Fibroblast of lung (primary cell): ENCODE results near the gene FAM78B. TPM values are rescaled to one million over a fixed set of nuclear protein-coding genes. Genes with fewer than 3 reads are reported as not detected.

Experiments used
- DNase-seq, 2 donors: peaks; one replicate each; pipeline versions ENCODE4 v3.0.0 to v3.0.0-alpha.2; 2010; ENCODE audit warnings: low read depth in 2 of 2
- H2AFZ ChIP-seq: 2 replicates; pipeline ENCODE4 v1.5.1; 2012; ENCODE audit warnings: low read length, control low read depth, inconsistent platforms
- H3K27ac ChIP-seq: 2 replicates; pipeline ENCODE4 v1.5.1; 2011; ENCODE audit warnings: low read length, control low read depth; ENCODE audit not compliant: insufficient read depth
- H3K27me3 ChIP-seq: 2 replicates; pipeline ENCODE4 v1.5.1; 2011; ENCODE audit warnings: mild to moderate bottlenecking, low read length; ENCODE audit not compliant: control insufficient read depth, insufficient read depth
- H3K36me3 ChIP-seq: 2 replicates; pipeline ENCODE4 v1.5.1; 2011; ENCODE audit warnings: low read length; ENCODE audit not compliant: control insufficient read depth, insufficient read depth
- H3K4me1 ChIP-seq: 2 replicates; pipeline ENCODE4 v1.5.1; 2011; ENCODE audit warnings: low read length; ENCODE audit not compliant: control insufficient read depth, insufficient read depth; ENCODE audit errors: extremely low read depth
- H3K4me2 ChIP-seq: 2 replicates; pipeline ENCODE4 v1.5.1; 2011; ENCODE audit warnings: low read length, control low read depth; ENCODE audit not compliant: insufficient read depth; ENCODE audit errors: extremely low read depth
- H3K4me3 ChIP-seq, 4 experiments: fragments of 200-600 bp in 1 of 4; sonication (generic) in 1 of 4; replicated peaks in 1 of 4; 2 replicates each; pipeline ENCODE4 v1.5.1; 2011 to 2016; ENCODE audit warnings: low read length in 4 of 4, low read depth in 3 of 4, mild to moderate bottlenecking in 3 of 4, control low read depth in 2 of 4, inconsistent platforms in 1 of 4, mixed read lengths in 1 of 4; ENCODE audit not compliant: insufficient read depth in 1 of 4; ENCODE audit errors: control extremely low read depth in 1 of 4
- H3K79me2 ChIP-seq: 2 replicates; pipeline ENCODE4 v1.5.1; 2012; ENCODE audit warnings: mild to moderate bottlenecking, low read length, inconsistent platforms; ENCODE audit not compliant: control insufficient read depth, insufficient read depth
- H3K9ac ChIP-seq: 2 replicates; pipeline ENCODE4 v1.5.1; 2011; ENCODE audit warnings: mild to moderate bottlenecking, low read length, control low read depth; ENCODE audit not compliant: insufficient read depth
- H3K9me3 ChIP-seq: 2 replicates; pipeline ENCODE4 v1.5.1; 2012; ENCODE audit warnings: low read depth, low read length; ENCODE audit not compliant: control insufficient read depth, insufficient read depth
- H4K20me1 ChIP-seq: 2 replicates; pipeline ENCODE4 v1.5.1; 2011; ENCODE audit warnings: low read length; ENCODE audit not compliant: control insufficient read depth, insufficient read depth; ENCODE audit errors: extremely low read depth
- EZH2 ChIP-seq: IDR thresholded peaks from 2 replicates; pipeline ENCODE4 v1.5.1; 2012; ENCODE audit warnings: low read length, control low read depth, mild to moderate bottlenecking; ENCODE audit errors: missing control alignments
- polyA plus RNA-seq, 2 donors: library from polyadenylated mRNA; depleted of rRNA in 1 of 2; stranded (reverse) in 1 of 2; unstranded in 1 of 2; fragments of >200 nt; gene quantifications; 2 replicates each; pipeline ENCODE4 v1.2.1, GENCODE V29; 2011 to 2012; ENCODE audit warnings: missing spikeins in 1 of 2
- total RNA-seq: library from RNA; depleted of rRNA; stranded (reverse); fragments of >200 nt; gene quantifications from 2 replicates; pipeline ENCODE4 v1.2.1, GENCODE V29; 2014
- TF ChIP-seq, protein P1 (sequence below), 2 donors: IDR thresholded peaks in 1 of 2; conservative IDR thresholded peaks in 1 of 2; 1 replicate in 1 of 2; 2 replicates in 1 of 2; pipeline ENCODE4 v1.5.1; 2011 to 2012; ENCODE audit warnings: low read length in 2 of 2, control low read depth in 1 of 2, inconsistent platforms in 1 of 2, low read depth in 1 of 2, mild to moderate bottlenecking in 1 of 2

Gene FAM78B
- total and polyA plus RNA-seq, 2 donors (not counting 1 experiment from before 2014, with no cell fraction given) = 0.15 to 0.33 TPM

DNA sequence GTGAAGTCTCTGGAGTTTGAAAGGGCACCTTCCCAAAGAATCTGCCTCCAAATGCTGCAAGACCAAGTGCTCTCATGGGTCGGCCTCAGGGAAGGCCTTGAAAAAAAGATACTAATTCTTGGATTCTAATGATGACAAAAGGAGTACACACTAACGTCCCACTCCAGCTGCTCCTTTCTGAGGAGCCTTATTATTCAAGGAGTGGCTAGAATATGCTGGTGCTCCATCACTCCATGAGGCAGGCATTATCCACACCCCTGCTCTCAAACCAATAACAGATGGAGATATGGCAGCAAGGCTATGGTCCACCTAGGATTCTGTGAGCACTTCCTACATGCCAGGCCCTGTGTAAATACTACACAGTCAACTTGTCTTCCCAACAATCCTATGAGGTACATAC is 54.4 kb downstream of the FAM78B start:
- no peaks in the 10 kb centered on the region for H3K27me3 ChIP-seq
- no peak for DNase-seq
- no peak overlapping the region for H2AFZ ChIP-seq
- no peaks in the 10 kb centered on the region for H4K20me1 ChIP-seq
- no peaks in the 10 kb centered on the region for H3K9me3 ChIP-seq
- H3K4me1 ChIP-seq = no peaks in the 10 kb centered on the region
- no peak overlapping the region for H3K9ac ChIP-seq
- H3K36me3 ChIP-seq = no peaks in the 10 kb centered on the region
- no peaks in the 10 kb centered on the region for H3K79me2 ChIP-seq
- no peak overlapping the region for H3K4me2 ChIP-seq
- TF ChIP-seq EZH2 = no peak
- TF ChIP-seq, protein P1, sequence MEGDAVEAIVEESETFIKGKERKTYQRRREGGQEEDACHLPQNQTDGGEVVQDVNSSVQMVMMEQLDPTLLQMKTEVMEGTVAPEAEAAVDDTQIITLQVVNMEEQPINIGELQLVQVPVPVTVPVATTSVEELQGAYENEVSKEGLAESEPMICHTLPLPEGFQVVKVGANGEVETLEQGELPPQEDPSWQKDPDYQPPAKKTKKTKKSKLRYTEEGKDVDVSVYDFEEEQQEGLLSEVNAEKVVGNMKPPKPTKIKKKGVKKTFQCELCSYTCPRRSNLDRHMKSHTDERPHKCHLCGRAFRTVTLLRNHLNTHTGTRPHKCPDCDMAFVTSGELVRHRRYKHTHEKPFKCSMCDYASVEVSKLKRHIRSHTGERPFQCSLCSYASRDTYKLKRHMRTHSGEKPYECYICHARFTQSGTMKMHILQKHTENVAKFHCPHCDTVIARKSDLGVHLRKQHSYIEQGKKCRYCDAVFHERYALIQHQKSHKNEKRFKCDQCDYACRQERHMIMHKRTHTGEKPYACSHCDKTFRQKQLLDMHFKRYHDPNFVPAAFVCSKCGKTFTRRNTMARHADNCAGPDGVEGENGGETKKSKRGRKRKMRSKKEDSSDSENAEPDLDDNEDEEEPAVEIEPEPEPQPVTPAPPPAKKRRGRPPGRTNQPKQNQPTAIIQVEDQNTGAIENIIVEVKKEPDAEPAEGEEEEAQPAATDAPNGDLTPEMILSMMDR (conservative IDR thresholded peaks at IDR 0.05 in 1 of 2, IDR thresholded peaks at IDR 0.05 in 1 of 2; ENCODE audit: low read depth in 1 of 2, low read length in 2 of 2) = no peak
- no peak overlapping the region for H3K27ac ChIP-seq
- no peak overlapping the region for H3K4me3 ChIP-seq

DNA sequence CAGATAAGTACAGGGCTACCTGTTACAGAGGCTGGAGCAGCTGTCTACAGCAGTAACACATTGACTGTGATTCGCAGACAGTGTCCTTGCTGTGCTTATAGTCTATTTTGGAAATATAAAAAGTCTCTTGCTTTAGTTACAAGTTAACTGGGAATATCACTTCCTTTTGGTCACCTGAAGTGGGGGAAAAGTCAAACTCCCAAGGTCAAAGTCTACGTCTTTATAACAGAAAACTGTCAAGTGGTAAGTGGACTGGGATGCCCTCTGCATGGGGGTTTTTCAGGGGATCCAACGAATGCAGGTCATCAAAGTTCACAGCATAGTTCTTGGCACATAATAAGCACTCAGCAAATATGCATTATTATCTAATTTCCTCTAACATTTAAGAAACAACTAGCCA is 55.4 kb downstream of the FAM78B start:
- no peak overlapping the region for H3K9ac ChIP-seq
- H3K79me2 ChIP-seq = no peaks in the 10 kb centered on the region
- H3K4me1 ChIP-seq = no peaks in the 10 kb centered on the region
- H3K27me3 ChIP-seq = no peaks in the 10 kb centered on the region
- no peak overlapping the region for H3K4me3 ChIP-seq
- H3K36me3 ChIP-seq = no peaks in the 10 kb centered on the region
- no peak for DNase-seq
- no peak overlapping the region for H2AFZ ChIP-seq
- H3K4me2 ChIP-seq = no peak overlapping the region
- H3K9me3 ChIP-seq = no peaks in the 10 kb centered on the region
- H4K20me1 ChIP-seq = no peaks in the 10 kb centered on the region
- no peak overlapping the region for H3K27ac ChIP-seq
- TF ChIP-seq, protein P1 (conservative IDR thresholded peaks at IDR 0.05 in 1 of 2, IDR thresholded peaks at IDR 0.05 in 1 of 2; ENCODE audit: low read depth in 1 of 2, low read length in 2 of 2) = no peak
- no peak for TF ChIP-seq EZH2

DNA sequence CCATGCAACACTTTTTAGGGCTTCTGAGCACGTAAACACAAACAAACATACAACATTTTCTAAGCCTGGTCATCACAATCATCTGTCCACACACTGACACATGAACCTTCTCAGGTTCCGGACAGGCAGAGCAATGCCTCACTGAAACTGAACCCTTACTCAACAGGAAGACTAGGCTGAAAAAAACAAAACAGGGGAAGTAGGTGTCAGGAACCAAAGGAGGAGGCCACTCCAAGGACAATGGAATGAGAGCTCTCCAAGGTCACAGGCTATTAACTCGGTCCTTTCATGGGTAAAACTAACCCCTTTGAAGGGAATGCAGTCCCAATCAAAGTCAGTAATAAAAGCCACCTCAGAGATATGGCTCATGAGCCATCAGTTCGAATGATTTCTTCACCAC is 76.6 kb downstream of the FAM78B start:
- Histone ChIP-seq H3K27me3 (no peaks in the 10 kb centered on the region), H3K27ac (no peak overlapping the region), H3K9ac (no peak overlapping the region), H4K20me1 (no peaks in the 10 kb centered on the region), H3K4me1 (no peaks in the 10 kb centered on the region), H3K4me2 (no peak overlapping the region), H2AFZ (no peak overlapping the region), H3K9me3 (no peaks in the 10 kb centered on the region), H3K79me2 (no peaks in the 10 kb centered on the region), H3K4me3 (no peak overlapping the region), H3K36me3 (no peaks in the 10 kb centered on the region)
- TF ChIP-seq, protein P1 (conservative IDR thresholded peaks at IDR 0.05 in 1 of 2, IDR thresholded peaks at IDR 0.05 in 1 of 2; ENCODE audit: low read depth in 1 of 2, low read length in 2 of 2) = no peak
- no peak for TF ChIP-seq EZH2
- no peak for DNase-seq
